GM12864 (cell line): ENCODE data around the gene LPP.

Experiments used
- DNase-seq: peaks from one replicate; pipeline ENCODE4 v3.0.0-alpha.2; 2011; ENCODE audit warnings: low read depth
- H3K4me3 ChIP-seq: 2 replicates; pipeline ENCODE4 v1.5.1; 2011; ENCODE audit warnings: mild to moderate bottlenecking, low read depth, low read length, control low read depth
- CTCF ChIP-seq: IDR thresholded peaks from 2 replicates; pipeline ENCODE4 v1.5.1; 2011; ENCODE audit warnings: low read depth, mild to moderate bottlenecking, moderate library complexity, low read length, control low read depth, inconsistent platforms; ENCODE audit errors: missing control alignments

Gene LPP

DNA sequence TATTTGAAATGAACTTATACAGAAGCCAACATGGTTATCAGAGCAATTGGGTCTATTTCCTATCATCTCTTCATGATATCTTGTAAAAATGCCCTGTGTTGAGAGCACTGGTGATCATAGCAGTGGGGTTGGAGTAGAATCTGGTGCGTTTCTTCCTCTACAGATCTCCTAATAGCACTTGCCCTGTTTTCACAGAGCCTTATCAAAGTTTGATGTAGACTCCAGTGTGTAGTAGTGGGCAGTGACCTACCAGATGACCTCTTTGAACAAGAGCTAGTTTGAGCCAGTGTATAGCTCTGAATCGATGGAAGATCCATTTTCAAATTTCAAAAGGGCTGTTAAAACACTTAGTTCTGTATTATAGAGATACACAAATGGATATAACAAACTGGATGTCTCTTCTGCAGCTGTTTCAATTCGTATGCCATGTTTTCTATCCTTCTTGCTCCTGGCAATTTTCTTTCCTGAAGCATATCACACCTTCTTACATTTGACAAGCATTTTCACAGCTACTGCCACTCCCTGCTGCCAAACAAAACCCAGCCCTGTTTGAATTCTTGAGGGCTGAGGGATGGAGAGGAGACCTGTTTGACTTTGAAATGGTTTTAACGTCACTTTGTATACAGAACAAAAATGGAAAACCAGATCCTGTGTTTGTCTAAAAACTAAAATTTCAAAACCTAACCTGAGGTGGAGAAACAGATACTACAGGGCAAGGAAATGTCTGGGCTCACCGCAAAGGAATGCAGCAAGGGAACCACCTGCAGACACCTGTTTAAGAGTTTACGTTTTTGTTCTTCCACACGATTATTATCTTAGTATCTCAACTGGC, 663.4 kb downstream of the LPP start:
- TF ChIP-seq CTCF, result no peak
- no peak for DNase-seq
- no peak overlapping the region for H3K4me3 ChIP-seq

DNA sequence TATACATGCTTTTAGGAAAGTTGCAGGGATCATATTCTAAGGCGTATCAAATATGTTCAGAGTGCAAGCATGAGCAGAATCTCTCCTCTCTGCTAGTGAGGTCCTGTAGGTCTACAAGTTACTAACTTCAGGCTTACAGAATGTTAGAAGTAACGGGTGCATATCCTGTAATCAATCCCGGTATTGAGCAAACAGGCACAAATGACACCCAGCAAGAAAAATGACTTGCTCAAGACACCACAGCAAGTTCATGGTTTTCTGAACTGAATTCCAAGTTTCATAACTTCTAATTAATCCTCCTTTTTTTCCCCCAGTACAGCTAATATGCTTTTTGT, 663.9 kb downstream of the LPP start:
- no peak for DNase-seq
- TF ChIP-seq CTCF, result no peak

DNA sequence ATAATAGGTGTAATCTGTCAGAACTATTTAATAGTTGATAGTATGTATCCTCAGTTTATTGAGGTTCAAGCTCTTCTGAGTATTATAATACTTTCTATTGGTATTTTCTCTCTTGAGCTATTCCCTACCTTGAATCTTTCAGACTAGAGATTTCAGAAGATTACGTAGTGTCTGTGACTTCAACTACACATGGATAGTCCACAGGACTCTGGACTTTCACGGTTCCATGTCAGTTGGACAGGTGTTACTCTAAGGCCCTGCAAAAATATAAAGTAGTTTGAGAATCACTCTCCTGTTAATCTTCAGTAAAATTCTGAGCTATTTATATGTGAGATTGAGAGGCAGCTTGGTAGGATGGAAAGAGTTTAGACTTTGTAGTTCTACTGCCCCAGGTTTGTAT, 664.3 kb downstream of the LPP start:
- TF ChIP-seq CTCF, result no peak
- no peak overlapping the region for H3K4me3 ChIP-seq
- DNase-seq, result no peak

More for the DNA sequence above, 663.9 kb downstream of the LPP start:
- H3K4me3 ChIP-seq, result no peak overlapping the region

DNA sequence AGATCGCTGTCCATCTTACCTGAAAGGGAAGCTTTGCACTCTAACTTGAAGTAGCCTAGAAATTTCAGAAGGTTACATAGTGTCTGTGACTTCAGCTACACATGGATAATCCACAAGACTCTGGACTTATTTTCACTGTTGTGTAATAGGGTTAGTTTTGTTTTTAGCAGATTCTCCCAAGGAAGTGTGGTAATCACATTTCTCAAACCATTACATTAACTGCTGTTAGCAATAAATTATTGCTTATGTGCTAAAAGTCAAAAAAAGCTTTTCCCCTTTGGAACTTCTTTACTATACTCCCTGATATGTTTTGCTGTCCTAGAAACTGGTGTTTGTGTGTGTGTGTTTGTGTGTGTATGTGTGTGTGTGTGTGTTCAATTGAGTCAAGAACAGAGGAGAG, 666.0 kb downstream of the LPP start:
- TF ChIP-seq CTCF, result no peak
- DNase-seq, result no peak
- H3K4me3 ChIP-seq, result no peak overlapping the region

DNA sequence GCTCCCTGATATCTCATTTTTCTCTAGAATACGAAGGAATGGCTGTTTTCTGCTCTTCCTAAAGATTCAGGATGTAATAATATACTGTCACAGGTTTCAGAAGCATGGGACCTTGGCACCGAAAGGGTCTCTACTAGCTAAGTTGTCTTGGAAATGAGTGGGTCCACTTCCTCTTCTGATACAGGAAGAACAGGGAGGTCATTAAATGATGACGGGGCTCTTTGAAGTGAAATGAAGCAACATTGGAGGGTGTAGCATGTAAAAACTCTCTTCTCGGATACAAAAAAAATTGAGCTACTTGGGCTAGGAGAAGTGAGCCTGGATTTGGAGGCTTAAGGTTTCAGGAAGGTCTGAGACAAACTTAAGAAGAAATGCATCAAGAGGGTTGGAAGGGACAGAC, 668.0 kb downstream of the LPP start:
- DNase-seq, result no peak
- no peak for TF ChIP-seq CTCF
- no peak overlapping the region for H3K4me3 ChIP-seq

- DNase-seq, result no peak
- TF ChIP-seq CTCF, result no peak
- H3K4me3 ChIP-seq, result no peak overlapping the region
Observed at GRCh38 chr3:188822411-188822810, 668.5 kb downstream of the LPP start.

GRCh38 chr3:188824566-188824965, 670.6 kb downstream of the LPP start:
- TF ChIP-seq CTCF, result no peak
- DNase-seq, result no peak
- H3K4me3 ChIP-seq, result no peak overlapping the region
